ENCODE data around the gene PLCXD3.
"Not testable (repeated sequence)": the region's sequence is repeated elsewhere in the genome, so short reads cannot be mapped to it uniquely, and the experiment has no call there.

Gene PLCXD3

GRCh38 chr5:41339339-41339738 lies 171.1 kb downstream of the PLCXD3 start:
- no peak for DNase-seq

- no peak for DNase-seq
These were observed 172.2 kb downstream of the PLCXD3 start for GRCh38 chr5:41338136-41338675.

GRCh38 chr5:41337724-41338123 lies 172.7 kb downstream of the PLCXD3 start:
- DNase-seq = no peak

GRCh38 chr5:41337216-41337615 lies 173.2 kb downstream of the PLCXD3 start:
- DNase-seq = no peak

GRCh38 chr5:41336471-41336870 lies 173.9 kb downstream of the PLCXD3 start:
- DNase-seq = no peak

DNA sequence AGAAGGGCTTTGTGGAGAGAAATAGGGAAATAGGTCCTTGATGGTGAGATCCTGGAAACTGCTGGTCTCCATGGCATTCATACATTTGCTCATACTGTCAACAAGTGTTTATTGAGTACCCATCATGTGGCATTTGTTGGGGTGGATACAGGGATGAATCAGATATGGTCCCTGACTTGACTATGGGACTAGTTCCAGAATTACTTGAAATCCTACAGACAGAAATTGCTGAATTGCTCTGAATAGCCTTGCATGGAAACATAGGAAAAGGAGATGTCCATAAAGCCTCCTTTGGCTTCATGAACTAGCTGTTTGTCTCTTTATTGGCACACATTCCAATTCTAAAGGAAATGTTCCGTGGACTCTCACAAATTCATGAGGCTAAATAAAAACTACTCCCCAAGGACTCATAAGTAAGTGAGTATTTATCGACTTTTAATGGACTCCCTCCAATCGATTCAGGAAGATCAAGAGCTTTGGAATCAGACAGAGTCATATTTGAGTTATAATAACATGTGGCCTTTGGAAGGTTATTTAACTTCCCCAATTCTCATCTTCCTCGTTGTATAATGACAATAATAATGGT lies 174.7 kb downstream of the PLCXD3 start:
- DNase-seq = no peak

DNA sequence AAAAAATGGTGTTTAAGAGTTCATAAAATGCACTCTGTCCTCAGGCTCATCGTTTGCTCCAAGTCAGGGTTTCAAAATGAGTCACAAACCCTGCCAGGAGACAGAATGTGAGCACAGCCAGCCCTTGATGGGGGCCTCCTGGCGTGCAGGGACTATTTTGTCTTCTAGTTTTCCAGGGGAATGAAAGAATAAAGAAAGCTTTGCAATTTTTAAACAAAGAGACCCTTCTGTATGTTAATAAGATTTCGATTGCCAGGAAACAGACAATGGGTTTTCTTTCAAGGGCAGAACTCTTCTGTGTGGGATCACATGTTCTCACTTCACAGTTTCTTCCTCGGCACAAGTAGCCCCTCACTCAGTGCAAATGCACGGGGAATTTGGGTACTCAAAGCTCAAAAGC lies 175.6 kb downstream of the PLCXD3 start:
- no peak for DNase-seq

- no peak for DNase-seq
These were observed 176.2 kb downstream of the PLCXD3 start for GRCh38 chr5:41334221-41334620.

- DNase-seq = no peak
These were observed 185.3 kb downstream of the PLCXD3 start for GRCh38 chr5:41325074-41325473.

DNA sequence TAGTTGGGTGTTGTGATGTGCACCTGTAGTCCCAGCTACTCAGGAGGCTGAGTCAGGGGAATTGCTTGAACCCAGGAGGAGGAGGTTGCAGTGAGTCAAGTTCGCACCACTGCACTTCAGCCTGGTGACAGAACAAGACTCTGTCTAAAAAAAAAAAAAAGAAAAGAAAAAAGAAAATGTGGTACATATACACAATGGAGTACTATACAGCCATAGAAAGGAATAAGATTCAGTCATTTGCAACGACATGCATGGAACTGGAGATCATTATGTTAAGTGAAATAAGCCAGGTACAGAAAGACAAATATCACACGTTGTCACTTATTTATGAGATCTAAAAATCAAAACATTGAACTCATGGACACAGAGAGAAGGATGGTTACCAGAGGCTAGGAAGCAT lies 187.6 kb downstream of the PLCXD3 start:
- not testable (repeated sequence) for DNase-seq

- no peak for DNase-seq
These were observed 197.8 kb downstream of the PLCXD3 start for GRCh38 chr5:41312478-41313060.

DNA sequence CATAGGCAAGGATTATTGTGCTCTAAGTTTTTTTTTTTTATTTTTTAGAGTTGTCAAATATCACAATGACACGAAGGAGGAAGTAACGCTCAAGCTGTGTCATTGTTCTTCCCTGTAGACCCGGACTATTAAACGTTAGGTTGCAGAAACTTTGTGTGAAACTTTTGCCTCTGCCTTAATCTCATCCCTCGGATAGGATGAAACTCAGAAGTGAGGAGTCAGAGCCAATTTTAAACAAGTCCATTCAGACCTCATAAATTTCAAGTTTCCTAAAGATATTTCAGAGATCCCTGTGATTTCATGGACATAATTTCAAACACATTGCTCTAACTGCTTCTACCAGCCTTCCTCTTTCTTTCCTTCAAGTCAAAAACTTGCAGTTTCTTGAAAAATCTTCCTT lies 198.3 kb downstream of the PLCXD3 start:
- no peak for DNase-seq

DNA sequence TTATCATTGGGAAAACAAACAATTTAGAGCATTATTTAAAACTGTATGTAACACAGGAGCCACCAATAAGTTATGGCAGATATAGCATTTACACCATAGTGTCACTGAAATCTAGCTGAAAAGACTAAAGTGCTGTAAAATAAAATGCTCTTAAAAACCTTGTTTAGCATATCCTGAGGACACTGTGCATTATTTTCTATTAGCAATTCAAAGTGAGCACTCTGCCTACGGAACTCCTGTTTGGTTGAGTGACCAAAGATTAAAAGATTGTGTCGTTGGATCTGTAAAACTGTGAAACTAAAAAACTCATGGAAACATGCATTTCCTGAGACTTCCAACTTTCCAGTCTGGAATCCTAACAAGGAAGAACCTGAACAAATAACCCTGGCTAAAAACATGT lies 201.1 kb downstream of the PLCXD3 start:
- no peak for DNase-seq

DNA sequence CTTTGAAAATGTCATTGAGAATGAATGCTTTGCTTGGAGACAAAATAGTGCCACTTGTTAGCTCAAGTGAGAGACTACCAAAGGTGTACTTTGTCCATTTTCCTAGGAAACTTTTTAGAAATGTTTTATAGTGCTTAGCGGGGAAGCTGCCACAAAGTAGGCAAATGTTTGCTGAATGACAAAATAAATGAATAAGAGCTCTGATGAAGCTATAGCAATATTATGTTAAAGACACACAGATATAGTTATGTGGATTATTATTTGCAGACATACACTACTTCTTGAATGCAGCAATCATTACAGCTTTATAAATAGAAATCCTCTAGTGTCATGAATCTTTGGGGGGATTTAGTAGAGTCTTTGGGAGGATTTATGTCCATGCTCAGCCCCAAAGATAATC lies 204.4 kb downstream of the PLCXD3 start:
- DNase-seq = no peak

GRCh38 chr5:41305056-41305455 lies 205.3 kb downstream of the PLCXD3 start:
- DNase-seq = no peak

- DNase-seq = no peak
These were observed 214.3 kb downstream of the PLCXD3 start for GRCh38 chr5:41296066-41296465.

DNA sequence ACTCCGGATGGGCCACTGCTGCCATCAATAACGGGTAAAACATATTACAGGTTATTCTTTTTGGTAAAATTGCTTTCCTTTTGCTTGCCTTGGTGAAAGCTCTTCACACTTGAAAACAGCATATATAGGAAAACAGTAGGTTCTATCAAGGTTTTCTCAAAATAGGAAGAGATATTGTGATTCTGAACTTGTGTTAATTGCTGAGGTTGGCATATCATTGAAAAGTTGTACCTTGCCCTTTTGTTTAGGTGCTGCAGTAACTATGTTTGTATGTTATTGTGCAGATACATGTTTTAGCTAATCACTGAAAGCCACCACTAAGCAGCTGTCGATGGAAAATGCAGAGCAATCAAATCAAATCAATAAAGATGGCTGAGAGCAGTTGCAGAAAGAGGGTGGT lies 219.1 kb downstream of the PLCXD3 start:
- DNase-seq = no peak

GRCh38 chr5:41290810-41291209 lies 219.6 kb downstream of the PLCXD3 start:
- DNase-seq = no peak

DNA sequence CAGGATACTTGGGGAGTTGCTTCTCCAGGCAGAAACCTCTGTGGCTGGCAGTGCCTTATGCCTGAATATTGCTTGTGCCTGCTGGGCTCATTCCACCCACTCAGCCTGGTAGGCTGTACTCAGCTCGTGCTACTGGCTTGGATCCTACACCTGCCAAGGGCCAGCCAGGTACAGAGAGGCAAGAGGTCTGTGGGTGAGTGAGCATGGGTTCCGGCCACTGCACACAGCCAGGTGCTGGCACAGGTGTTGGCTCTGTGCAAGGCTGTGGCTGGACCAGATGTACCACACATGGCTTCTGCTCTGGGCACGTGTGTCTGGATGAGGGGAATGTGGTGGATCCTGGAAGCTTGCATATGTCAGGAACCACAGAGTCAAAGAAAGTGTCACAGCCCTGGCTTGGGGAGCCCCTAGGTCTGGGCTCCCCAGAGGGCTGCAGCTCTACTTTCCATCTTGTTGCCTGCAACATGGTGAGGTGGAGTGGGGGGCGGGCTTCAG lies 220.4 kb downstream of the PLCXD3 start:
- no peak for DNase-seq

- no peak for DNase-seq
These were observed 223.7 kb downstream of the PLCXD3 start for GRCh38 chr5:41286696-41287095.

DNA sequence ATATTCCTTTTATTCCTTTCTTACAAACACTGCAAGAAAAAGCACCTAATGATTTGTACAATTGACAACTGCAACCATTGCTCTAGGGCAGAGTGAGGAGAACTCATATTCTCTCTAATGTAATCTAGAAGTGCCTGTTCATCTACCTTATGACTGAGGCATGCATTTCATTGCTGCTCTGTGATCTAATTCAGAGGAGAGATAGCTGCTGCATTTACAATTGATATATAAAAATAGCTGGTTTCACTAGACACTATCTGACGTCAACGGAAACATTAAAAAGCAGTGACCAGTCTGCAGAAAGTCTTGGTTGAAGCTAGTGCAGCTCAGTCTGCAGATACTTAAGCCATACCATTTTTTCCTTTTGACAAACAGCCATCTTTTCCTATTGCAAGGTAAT lies 224.2 kb downstream of the PLCXD3 start:
- no peak for DNase-seq

DNA sequence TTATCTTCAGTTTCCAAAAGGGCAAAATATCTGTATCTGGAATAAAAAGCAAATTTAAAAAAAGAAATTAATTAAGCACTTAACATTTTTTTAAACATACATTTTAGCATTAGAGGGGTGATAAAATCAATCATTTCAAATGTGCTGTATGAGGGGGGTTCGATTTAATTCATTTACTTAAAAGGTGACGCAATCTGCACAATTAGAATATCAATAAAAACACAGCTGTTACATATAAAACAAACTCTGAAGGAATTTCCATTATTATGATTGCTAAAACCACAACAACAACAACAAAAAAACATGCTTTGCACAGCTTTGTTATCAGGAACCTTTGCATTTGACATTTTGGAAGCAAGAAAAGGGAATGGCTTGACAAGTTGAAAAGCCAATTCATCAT lies 225.5 kb downstream of the PLCXD3 start:
- no peak for DNase-seq

- DNase-seq = no peak
These were observed 229.1 kb downstream of the PLCXD3 start for GRCh38 chr5:41281215-41281810.

GRCh38 chr5:41279040-41279439 lies 231.4 kb downstream of the PLCXD3 start:
- DNase-seq = no peak

Measured in activated gamma-delta T cell (primary cell).